Testis (tissue), 3 donors: ENCODE results near the gene COL6A5. TPM values are rescaled to one million over a fixed set of nuclear protein-coding genes. Genes with fewer than 3 reads are reported as not detected.

Experiments used
- DNase-seq: peaks from one replicate; pipeline ENCODE4 v3.0.0-alpha.2; 2019
- H3K27ac ChIP-seq, 2 donors: fragments of 200-600 bp; sonication (generic); one replicate each; pipeline ENCODE4 v1.5.1; 2019
- H3K27me3 ChIP-seq: fragments of 200-600 bp; sonication (generic); one replicate; pipeline ENCODE4 v1.5.1; 2019
- H3K36me3 ChIP-seq: fragments of 200-600 bp; sonication (generic); one replicate; pipeline ENCODE4 v1.5.1; 2017; ENCODE audit warnings: low read depth; ENCODE audit errors: missing control alignments
- H3K4me1 ChIP-seq: fragments of 200-600 bp; sonication (generic); one replicate; pipeline ENCODE4 v1.5.1; 2019
- H3K4me3 ChIP-seq, 2 donors: fragments of 200-600 bp; sonication (generic); one replicate each; pipeline ENCODE4 v1.5.1; 2017 to 2019
- H3K9me3 ChIP-seq: fragments of 200-600 bp; sonication (generic); one replicate; pipeline ENCODE4 v1.5.1; 2017
- POLR2A ChIP-seq: fragments of 450-650 bp; IDR thresholded peaks from one replicate; pipeline ENCODE4 v1.6.1; 2017; ENCODE audit warnings: antibody characterized with exemption, mild to moderate bottlenecking, moderate library complexity
- WGBS, 2 donors: methylation state at CpG; one replicate each; pipeline ENCODE4 v1.1.5; 2018; 5-methylcytosine and 5-hydroxymethylcytosine counted together
- intact Hi-C: fragments of 100-400 bp; cut with DNase I; formaldehyde crosslinking; loops from one replicate; pipeline ENCODE4 v1.15.1; 2023; ENCODE audit warnings: low total_unique reads
- polyA plus RNA-seq: library from polyadenylated mRNA; stranded (reverse); fragments of 350-450 nt; fragmentation: Illumina TruSeq; extraction: RNeasy Lipid Tissue Mini Kit (QIAGEN cat#74804); gene quantifications from one replicate; pipeline ENCODE4 v1.2.3, GENCODE V29; 2014; ENCODE audit warnings: low read depth, low replicate concordance; ENCODE audit not compliant: insufficient read depth
- total RNA-seq, 2 donors: library from RNA; depleted of rRNA; stranded (reverse); fragments of >200 nt; gene quantifications; one replicate each; pipeline ENCODE4 v1.2.3, GENCODE V29; 2016
- TF ChIP-seq, protein P1 (sequence below), 3 experiments: fragments of 450-650 bp in 2 of 3; fragments of 200-600 bp in 1 of 3; sonication (generic) in 1 of 3; IDR thresholded peaks; one replicate each; pipeline ENCODE4 v1.5.1; 2016 to 2019; ENCODE audit warnings: antibody characterized with exemption in 3 of 3, mild to moderate bottlenecking in 2 of 3, moderate library complexity in 1 of 3

Gene COL6A5
- total and polyA plus RNA-seq, 3 donors from 2014 or later, result 1.5 to 2.6 (median 2.0) TPM

DNA sequence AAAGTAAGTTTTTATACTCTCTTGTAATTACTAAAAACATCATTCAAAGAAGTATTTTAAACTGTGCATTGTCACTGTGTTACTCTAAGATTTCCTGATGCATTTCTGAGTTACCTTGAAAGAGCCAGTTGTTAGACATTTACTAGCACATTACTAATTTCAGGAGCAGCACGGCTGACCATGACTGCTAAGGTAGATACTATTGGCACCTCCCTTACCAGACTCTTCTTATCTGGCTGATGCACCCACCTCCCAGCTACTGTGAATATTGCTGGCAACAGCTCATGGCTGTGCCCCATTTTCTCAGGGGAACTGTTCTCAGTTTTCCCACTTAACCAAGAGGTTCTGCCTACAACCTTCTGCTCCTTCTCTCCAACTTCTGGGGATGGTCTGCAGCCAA is 29.4 kb downstream of the COL6A5 start:
- H3K27me3 ChIP-seq, result no peaks in the 10 kb centered on the region
- intact Hi-C loops, result no loop called here
- no peaks in the 10 kb centered on the region for H3K9me3 ChIP-seq
- no peak overlapping the region for H3K4me3 ChIP-seq
- 56% methylated on average over 1 of the region's 1 CpG for WGBS, 2 donors
- H3K4me1 ChIP-seq, result no peaks in the 10 kb centered on the region
- H3K27ac ChIP-seq, result no peak overlapping the region
- no peak for TF ChIP-seq POLR2A
- TF ChIP-seq, protein P1, sequence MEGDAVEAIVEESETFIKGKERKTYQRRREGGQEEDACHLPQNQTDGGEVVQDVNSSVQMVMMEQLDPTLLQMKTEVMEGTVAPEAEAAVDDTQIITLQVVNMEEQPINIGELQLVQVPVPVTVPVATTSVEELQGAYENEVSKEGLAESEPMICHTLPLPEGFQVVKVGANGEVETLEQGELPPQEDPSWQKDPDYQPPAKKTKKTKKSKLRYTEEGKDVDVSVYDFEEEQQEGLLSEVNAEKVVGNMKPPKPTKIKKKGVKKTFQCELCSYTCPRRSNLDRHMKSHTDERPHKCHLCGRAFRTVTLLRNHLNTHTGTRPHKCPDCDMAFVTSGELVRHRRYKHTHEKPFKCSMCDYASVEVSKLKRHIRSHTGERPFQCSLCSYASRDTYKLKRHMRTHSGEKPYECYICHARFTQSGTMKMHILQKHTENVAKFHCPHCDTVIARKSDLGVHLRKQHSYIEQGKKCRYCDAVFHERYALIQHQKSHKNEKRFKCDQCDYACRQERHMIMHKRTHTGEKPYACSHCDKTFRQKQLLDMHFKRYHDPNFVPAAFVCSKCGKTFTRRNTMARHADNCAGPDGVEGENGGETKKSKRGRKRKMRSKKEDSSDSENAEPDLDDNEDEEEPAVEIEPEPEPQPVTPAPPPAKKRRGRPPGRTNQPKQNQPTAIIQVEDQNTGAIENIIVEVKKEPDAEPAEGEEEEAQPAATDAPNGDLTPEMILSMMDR (IDR thresholded peaks at IDR 0.05), result no peak
- no peak for DNase-seq
- H3K36me3 ChIP-seq, result no peaks in the 10 kb centered on the region

DNA sequence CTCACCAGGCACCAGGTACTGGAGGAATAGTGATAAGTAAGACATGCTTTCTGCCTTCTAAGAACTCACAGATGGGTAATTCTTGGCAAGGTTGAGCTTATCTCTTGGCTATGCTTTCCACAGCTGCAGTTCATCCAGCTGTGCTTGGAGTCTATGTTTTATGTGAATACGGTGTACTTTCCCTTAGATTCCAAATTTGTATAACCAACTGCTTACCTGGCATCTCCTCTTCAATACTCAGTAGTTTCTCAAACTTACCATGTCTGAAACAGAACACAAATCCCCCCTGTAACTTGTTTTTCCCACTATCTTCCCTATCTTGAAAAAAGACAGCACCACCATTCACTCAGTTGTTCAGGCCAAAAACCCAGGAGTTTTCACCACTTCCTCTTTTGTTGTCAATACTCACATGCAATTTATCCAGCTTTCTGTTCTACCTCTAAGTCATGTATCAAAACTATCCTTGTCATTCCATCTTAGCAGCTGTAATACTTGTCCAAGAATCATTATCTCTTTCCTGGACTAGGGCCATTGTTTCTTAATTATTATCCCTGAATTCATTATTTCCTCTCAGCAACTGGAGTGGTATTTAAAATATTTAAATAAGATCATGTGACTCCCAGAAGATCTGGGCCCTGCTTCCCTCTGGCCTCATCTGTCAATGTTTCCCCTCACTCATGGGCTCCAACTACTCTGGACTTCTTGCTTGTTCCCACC is 32.6 kb downstream of the COL6A5 start:
- DNase-seq, result no peak
- Histone ChIP-seq H3K27me3 (no peaks in the 10 kb centered on the region), H3K9me3 (no peaks in the 10 kb centered on the region), H3K4me3 (no peak overlapping the region), H3K27ac (no peak overlapping the region), H3K4me1 (no peaks in the 10 kb centered on the region), H3K36me3 (no peaks in the 10 kb centered on the region)
- intact Hi-C loops, result no loop called here
- TF ChIP-seq POLR2A, result no peak
- TF ChIP-seq, protein P1 (IDR thresholded peaks at IDR 0.05), result no peak
- 43 to 50% methylated on average over 1 of the region's 1 CpG for WGBS, 2 donors

DNA sequence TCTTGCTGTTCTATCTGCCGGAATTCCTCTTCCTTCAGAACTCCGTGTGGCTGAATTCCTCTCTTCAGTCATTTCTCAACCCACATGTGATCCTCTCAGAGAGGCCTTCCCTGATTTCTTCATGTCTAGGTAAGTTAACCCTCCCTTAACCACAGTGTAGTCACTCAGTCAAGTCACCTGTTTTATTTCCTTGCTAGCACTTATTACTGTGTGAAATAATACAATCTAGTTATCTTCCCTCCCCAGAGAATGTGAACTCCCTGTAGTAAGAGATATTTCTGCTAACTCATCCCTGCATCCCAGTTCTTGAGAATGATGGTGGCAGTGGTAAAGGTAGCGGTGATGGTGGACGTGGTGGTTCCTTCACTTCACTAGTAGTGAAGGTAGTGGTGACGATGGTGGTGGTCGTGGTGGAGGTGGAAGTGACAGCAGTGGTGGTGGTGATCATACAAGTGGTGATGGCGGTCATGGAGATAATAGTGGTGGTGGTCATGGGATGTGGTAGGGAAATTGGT is 33.3 kb downstream of the COL6A5 start:
- TF ChIP-seq POLR2A, result no peak
- TF ChIP-seq, protein P1 (IDR thresholded peaks at IDR 0.05), result no peak
- DNase-seq, result no peak
- H3K4me3 ChIP-seq, result no peak overlapping the region
- intact Hi-C loops, result no loop called here
- H3K4me1 ChIP-seq, result no peaks in the 10 kb centered on the region
- no peaks in the 10 kb centered on the region for H3K27me3 ChIP-seq
- WGBS, 2 donors, result 79 to 88% methylated on average over 7 of the region's 7 CpGs
- H3K9me3 ChIP-seq, result no peaks in the 10 kb centered on the region
- no peak overlapping the region for H3K27ac ChIP-seq
- H3K36me3 ChIP-seq, result no peaks in the 10 kb centered on the region

DNA sequence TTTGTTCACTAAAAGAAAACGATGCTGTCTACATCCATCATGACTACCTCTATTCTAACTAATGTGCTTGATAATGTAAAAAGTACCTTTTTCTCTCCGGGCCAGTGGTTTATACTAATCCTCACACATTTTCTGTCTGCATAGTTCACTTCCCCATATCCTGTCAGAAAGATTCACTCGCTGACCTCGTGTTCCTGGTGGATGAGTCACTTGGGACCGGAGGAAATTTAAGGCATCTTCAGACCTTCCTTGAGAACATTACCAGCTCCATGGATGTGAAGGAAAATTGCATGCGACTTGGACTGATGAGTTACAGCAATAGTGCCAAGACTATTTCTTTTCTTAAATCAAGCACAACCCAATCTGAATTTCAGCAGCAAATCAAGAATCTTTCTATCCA is 33.8 kb downstream of the COL6A5 start:
- no peak overlapping the region for H3K27ac ChIP-seq

More for the DNA sequence above, 33.8 kb downstream of the COL6A5 start:
- 75 to 81% methylated on average over 6 of the region's 6 CpGs for WGBS, 2 donors
- Histone ChIP-seq H3K27me3 (no peaks in the 10 kb centered on the region), H3K9me3 (no peaks in the 10 kb centered on the region), H3K36me3 (no peaks in the 10 kb centered on the region), H3K4me1 (no peaks in the 10 kb centered on the region), H3K4me3 (no peak overlapping the region)
- intact Hi-C loops, result no loop called here
- no peak for DNase-seq
- TF ChIP-seq, protein P1 (IDR thresholded peaks at IDR 0.05), result no peak
- no peak for TF ChIP-seq POLR2A
